Skin of body (tissue), 2 donors: ENCODE measurements around the gene SIN3A. TPM values are rescaled to one million over a fixed set of nuclear protein-coding genes. Genes with fewer than 3 reads are reported as not detected.
A peak's percentile ranks its signal among the peaks of the same experiment; 100 is the strongest.

Source experiments
- DNase-seq: peaks from one replicate; lab custom pipeline; 2025; lab: John Stamatoyannopoulos, UW
- total RNA-seq: library from RNA; depleted of rRNA; stranded (reverse); fragments of >200 nt; gene quantifications from one replicate; pipeline ENCODE4 v1.2.3, GENCODE V29; 2014

SIN3A gene
- total RNA-seq, 1 donor from 2014 or later = 44.5 TPM

DNA sequence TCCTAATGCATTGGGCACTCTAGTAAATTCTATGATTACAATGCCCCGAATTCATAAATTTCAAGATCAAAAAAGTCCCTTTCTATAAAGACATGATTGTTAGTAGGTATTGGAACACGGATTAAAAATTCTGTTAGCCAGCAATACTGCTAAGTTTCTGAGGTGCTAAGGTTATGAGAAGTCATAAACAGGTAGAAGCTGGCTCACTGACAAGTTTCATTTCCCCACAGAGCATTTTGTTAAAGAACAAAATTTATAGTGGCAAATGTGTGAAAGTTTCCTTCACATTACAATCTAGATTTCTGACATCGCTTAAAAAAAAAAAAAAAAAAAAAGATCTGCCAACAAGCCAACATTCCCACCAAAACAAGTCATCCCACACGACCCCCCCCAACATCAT lies 70.7 kb downstream of the SIN3A start:
- no peak for DNase-seq

DNA sequence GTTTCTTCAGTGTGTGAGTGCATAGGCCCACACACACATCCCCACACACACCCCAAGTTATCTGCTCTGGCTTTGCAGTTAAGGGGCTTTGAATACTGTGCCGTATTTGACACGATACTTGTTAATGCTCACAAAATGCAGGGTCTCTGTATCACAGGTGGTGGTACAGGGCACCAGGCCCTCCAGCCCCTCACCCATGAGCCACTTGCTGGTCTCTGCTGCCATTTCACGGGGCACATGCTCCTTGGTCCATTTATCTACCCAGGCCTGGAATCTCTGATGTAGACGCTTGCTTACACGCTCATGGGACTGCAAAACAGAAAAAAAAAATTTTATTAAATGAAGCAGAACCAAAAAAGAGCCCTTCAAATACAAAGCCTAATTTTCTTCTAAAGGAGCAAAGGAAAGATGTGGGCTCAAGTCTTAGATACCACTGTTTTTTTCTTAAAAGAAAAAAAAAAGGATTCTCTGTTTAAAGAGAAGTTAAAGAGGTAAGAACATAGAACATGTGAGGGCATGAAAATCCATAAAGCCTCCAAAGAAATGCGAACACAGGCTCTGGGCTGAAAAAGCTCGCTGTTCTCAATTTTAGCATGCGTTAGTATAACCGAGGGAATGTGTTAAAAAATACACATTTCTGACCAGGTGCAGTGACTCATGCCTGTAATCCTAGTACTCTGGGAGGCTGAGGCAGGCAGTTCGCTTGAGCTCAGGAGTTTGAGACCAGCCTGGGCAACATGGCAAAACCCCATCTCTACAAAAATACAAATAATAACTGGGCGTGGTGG lies 79.4 kb downstream of the SIN3A start:
- DNase-seq = no peak

- DNase-seq = no peak
These were observed 80.0 kb downstream of the SIN3A start for GRCh38 chr15:75371486-75371885.

- no peak for DNase-seq
These were observed 81.5 kb downstream of the SIN3A start for GRCh38 chr15:75369897-75370581.

DNA sequence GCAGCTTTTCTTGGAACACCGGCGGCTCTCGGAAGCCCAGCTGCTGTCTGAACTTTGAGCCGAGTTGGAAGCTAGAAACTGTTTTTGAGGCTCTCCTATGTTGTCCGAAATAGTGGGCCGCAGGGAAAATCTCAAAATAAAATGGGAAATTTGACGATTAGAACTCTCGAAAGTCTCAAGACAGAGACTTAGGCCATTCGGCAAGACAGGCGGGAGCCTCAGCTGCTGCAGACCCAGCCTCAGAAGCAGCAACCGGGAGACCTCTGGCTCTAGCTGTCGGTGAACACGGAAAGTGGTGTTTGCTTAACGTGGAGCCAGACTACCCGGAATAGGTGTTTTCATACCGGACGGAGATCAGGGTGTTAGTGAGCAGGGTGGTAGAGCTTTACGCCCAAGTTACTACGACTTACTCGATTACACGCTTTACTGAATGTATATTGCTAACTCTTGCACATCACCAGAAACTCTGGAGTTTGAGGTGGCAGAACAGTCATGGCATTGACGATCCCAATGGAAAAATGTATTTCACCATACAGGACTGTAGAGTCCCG lies 82.7 kb downstream of the SIN3A start:
- no peak for DNase-seq

- DNase-seq = peak; percentile 86
These were observed 83.4 kb downstream of the SIN3A start, which contains the start of gene MAN2C1 for GRCh38 chr15:75367913-75368688. Gene MAN2C1, minus strand, starts transcription at chr15:75368607. Its CDS starts 24 bp downstream, at chr15:75368583.

GRCh38 chr15:75367406-75367912 lies 84.0 kb downstream of the SIN3A start:
- DNase-seq = no peak

DNA sequence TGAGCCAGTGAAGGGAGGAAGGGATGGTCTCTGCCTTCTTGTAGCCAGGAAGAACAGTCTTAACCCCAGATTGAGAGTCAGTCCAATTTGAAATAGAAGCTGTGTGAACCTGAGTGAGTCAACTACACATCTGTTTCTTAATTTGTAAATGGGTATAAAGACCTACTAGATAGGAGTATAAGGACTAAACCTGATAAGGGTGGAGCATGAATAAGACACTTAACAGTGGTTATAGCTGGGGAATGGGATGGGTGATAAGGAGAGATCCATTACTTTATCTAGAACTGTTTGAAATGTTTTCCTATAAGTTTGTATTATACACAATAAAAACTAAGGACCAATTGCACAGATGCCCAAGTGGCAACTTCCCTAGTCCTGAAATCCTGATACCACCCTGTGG lies 84.5 kb downstream of the SIN3A start:
- DNase-seq = no peak

DNA sequence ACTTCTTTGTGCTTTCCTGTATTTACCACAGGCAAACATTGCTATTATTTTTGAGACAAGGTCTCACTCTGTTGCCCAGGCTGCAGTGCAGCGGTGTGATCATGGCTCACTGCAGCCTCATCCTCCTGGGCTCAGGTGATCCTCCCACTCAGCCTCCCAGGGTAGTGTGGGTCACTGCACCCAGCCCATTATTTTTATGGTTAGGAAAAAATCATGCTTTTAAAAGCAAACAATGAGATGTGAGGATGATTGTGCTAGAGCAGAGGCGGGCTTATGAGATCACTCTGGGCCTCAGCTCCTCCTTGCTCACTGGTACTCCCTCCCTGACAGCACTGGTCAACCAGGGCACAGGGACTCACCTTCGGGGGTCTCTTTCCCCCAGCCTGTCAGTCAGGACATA lies 85.3 kb downstream of the SIN3A start:
- DNase-seq = no peak

- no peak for DNase-seq
These were observed 86.6 kb downstream of the SIN3A start for GRCh38 chr15:75364881-75365280.

- DNase-seq = no peak
These were observed 87.7 kb downstream of the SIN3A start for GRCh38 chr15:75363786-75364185.

DNA sequence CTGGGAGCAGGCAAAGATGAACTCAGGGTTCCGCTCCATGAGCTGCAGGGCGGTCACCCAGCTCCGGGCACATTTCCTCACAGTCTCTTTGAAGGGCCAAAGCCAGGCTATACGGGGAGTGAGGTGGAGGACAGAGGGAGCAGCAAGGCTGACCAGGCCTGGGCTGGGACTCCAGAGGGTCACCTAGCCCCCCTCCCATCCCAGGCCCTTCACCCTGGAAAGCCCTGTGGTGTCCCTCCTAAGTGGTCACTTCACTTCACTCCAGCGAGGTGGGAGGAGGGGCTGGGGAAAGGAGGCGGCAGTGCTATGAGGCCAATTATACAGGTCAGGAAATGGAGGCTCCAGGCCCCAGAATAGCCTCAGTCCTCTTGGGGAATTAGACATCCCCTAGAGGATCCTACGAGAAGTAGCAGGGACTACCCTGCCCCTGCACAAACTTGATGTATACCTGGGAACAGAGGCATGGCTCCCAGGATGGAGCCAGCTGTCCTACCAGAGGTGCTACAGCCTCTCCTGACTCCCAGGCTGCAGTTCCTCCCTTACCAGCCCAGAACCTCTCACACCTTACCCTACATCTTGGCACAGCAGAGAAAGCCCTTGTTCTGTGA lies 88.7 kb downstream of the SIN3A start:
- DNase-seq = no peak

DNA sequence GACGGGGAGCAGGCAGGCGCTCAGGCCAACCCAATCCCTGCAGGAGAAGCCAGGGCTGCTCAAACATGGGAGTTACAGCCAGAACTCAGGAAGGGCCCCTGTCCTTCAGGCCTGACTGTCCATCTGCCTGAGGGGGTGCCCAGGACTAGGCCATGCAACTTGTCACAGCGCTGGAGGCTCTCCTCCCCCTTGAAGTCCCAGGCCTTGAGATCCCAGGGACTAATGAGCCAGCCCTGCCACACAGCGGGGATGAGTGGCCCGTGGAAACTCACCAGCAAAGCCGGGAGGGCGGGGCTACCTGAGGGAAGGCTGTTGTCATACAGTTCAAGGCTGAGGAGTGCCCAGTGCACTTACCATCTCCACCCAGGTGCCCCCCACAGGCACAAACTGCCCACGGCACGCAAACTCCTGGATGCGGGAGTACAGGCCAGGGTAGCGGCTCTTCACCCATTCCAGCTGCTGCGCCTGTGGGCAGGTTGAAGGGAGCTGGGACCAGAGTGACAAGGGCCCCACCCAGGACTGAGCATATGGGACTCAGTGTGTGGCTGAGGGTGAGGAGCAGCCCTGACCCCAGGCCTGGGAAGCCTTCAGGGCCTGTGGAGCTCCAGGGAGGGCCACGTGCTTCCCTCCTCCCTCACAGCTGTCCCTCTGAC lies 89.4 kb downstream of the SIN3A start:
- no peak for DNase-seq

DNA sequence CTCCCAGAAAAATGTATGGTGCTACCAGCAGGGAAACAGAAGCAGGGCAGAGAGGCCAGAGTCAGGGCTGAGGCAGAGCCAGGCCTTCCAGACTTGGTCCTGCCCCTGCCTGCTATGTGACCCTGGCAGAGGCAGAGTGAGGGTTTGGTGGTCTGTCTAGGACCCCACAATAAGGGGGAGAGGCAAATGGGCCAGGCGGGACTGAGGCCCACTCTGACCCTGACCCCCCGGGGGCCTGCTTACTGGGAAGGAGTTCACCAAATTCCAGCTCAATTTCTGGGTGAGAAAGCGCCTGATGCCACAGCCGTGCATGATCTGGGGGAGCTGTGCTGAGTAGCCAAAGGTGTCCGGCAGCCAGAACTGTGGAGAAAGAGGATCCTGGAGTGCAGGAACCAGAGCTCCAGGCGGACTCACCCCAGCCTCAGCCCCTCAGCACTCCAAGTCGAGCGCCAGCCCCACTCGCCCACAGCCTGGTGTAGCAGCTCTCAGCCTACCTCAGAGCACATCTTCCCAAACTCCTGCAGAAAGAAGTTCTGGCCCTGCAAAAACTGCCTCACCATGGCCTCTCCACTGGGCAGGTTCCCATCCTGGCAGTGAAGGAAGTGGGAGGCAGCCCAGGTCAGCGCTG lies 90.0 kb downstream of the SIN3A start:
- no peak for DNase-seq

DNA sequence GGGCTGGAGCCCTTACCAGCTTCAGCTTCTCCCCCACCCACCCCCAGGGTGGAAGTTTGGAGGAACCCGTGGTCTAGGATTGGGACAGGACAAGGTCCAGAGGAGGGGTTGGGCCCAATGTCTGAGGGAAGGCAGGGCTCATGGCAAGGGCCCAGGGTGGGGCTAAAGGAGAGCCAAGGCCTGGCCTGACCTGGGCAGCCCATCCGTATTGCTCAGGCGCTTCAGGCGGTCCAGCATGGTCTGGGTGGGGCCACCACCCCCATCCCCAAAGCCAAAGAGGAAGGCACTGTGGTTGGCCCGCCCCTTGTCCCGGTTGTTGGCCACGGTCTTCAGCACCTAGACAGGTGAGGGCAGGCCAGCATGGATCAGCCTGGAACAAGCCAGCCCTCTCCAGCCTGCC lies 90.6 kb downstream of the SIN3A start:
- DNase-seq = no peak

- no peak for DNase-seq
These were observed 91.1 kb downstream of the SIN3A start for GRCh38 chr15:75360391-75360790.

DNA sequence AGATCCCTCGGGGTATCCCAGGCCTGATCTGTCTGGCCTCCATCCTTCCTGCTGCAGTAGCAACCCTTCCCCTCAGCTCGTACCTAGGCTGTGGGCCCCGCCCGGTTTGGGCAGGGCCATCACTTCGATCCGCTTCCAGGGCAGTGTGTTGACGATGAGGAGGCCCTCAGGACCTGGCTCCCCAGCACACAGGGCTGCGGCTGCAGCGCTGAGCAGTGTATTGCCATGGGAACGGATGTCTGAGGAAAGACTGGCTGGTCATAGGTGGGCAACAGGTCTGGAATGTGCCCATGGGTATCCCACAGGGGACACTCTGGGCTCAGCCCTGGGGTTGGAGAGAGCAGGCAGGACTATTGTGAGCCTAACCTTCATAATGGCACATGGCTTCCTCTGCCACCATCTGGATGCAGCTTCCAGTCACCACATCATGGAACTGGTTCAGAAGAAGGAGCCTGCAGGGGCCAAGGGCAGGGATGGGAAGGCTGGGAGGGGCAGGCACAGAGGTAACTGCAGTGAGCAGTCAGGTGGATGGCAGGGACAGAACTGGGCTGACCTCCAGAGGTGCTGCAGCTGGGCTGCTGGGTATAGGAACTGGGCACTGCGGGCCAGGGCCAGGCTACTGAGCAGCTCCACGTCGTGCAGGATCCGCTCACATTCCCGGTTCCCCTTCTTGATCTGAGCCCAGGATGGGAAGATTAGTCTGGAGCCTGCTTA lies 91.8 kb downstream of the SIN3A start:
- no peak for DNase-seq

- DNase-seq = no peak
These were observed 92.5 kb downstream of the SIN3A start for GRCh38 chr15:75358771-75359536.
